BE2C (cell line): Measurements from ENCODE around the gene EIF5A. TPM values are rescaled to one million over a fixed set of nuclear protein-coding genes. Genes with fewer than 3 reads are reported as not detected.

Experiments used
- DNase-seq: peaks from one replicate; pipeline ENCODE4 v3.0.0-alpha.2; 2020
- H3K27me3 ChIP-seq: fragments of 250-450 bp; sonication (Bioruptor Pico); 2 replicates; pipeline ENCODE4 v1.5.1; 2020; ENCODE audit warnings: mild to moderate bottlenecking
- H3K36me3 ChIP-seq: fragments of 250-450 bp; sonication (Bioruptor Pico); 2 replicates; pipeline ENCODE4 v1.5.1; 2020; ENCODE audit warnings: mild to moderate bottlenecking
- H3K4me1 ChIP-seq: fragments of 250-450 bp; sonication (Bioruptor Pico); 2 replicates; pipeline ENCODE4 v1.5.1; 2020
- H3K4me3 ChIP-seq: 2 replicates; pipeline ENCODE4 v1.5.1; 2011; ENCODE audit warnings: low read depth, low read length
- H3K9me3 ChIP-seq: fragments of 250-450 bp; sonication (Bioruptor Pico); 2 replicates; pipeline ENCODE4 v1.5.1; 2020
- polyA plus RNA-seq: library from polyadenylated mRNA; unstranded; fragments of >200 nt; gene quantifications from one replicate; pipeline ENCODE4 v1.2.1, GENCODE V29; 2012; ENCODE audit warnings: low read depth, missing spikeins; ENCODE audit not compliant: insufficient read length, insufficient read depth
- TF ChIP-seq, protein P1 (sequence below): IDR thresholded peaks from 2 replicates; pipeline ENCODE4 v1.5.1; 2012; ENCODE audit warnings: mild to moderate bottlenecking, low read depth, low read length

EIF5A gene
- polyA plus RNA-seq = 805 TPM

DNA sequence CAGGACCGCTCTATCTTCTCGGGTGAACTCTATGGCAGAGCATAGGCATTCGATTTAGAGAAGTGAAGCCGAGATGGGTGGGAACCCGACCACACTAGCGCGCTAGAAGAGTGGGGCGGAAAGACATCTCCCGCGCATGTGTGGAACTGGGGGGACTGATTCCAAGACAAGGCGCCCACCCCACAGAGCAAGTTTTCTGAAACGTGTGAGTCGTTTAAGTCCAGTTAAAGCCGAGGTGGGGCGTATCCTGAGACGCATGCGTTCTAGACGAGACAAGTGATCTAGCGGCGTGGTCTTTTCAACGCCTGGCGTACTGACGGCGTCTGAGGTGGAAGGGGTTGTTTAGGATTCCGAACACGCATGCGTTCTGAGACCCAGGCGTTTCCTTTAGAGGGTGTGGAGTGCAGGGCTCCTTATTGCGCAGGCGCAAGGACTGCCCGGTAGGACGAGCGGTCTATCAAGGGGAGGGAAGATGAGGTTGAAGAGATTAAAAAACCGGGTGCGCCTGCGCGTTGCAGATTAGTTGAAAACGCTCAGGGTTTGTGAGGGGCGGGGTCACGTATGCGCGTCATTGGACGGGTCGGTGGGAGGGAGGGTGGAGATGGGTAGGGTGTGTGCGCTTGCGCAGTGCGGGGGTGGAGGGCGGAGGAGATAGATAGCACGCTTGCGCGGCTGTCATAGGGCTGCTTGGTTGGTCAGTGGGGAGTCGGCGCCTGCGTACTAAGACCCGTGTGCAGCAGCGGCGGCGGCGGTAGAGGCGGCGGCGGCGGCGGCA, at the start of gene EIF5A:
Gene EIF5A, plus strand, starts transcription at position 718 of the 775 bp plus-strand sequence. CDS start 2,008 bp downstream, outside the sequence.
- Histone ChIP-seq H3K4me1 (no peaks in the 10 kb centered on the region), H3K36me3 (peaks cover 40% of the 10 kb centered on the region), H3K4me3 (peak within 1 kb of the TSS; percentile 86), H3K9me3 (no peaks in the 10 kb centered on the region), H3K27me3 (no peaks in the 10 kb centered on the region)
- TF ChIP-seq, protein P1, sequence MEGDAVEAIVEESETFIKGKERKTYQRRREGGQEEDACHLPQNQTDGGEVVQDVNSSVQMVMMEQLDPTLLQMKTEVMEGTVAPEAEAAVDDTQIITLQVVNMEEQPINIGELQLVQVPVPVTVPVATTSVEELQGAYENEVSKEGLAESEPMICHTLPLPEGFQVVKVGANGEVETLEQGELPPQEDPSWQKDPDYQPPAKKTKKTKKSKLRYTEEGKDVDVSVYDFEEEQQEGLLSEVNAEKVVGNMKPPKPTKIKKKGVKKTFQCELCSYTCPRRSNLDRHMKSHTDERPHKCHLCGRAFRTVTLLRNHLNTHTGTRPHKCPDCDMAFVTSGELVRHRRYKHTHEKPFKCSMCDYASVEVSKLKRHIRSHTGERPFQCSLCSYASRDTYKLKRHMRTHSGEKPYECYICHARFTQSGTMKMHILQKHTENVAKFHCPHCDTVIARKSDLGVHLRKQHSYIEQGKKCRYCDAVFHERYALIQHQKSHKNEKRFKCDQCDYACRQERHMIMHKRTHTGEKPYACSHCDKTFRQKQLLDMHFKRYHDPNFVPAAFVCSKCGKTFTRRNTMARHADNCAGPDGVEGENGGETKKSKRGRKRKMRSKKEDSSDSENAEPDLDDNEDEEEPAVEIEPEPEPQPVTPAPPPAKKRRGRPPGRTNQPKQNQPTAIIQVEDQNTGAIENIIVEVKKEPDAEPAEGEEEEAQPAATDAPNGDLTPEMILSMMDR = no peak
- peak; percentile 97 for DNase-seq

DNA sequence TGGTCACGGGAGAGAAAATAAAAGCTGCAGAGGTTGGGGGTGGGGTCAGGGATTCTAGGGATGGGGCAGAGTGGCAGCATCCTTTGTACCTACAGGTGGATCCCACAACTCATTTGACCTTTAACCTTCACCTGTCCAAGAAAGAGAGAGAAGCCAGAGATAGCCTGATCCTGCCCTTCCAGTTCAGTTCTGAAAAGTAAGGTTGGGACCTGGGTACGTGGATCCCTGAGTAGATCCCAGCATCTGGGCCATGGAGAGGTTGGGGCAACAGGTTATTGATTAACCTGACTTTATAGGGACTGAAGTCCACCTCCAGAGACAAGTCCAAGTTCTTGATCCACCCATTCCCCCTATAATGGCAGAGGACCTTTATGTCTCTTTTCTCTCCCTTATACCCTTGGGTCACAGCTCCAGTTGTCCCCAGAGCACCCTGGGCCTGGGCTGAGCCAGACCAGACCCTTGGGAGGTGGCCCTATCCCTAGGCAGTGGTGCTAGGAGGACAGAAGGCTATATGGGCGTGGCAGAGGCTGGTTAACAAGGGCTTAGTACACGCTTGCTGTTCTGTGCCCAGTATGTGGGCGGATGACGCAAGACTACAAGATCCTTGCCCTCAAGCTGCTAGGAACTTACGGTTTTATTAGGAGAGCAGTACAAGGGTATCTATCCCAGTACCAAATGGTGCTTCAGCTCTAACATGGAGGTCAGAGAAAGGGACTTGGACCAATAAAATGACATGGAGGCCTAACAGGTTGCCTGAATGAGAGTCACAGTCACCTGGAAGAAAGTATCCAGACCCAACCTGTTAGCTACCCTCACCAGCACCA, 48.5 kb upstream of the EIF5A start:
- no peak overlapping the region for H3K4me3 ChIP-seq
- H3K4me1 ChIP-seq = no peaks in the 10 kb centered on the region
- TF ChIP-seq, protein P1 = no peak
- DNase-seq = no peak
- H3K36me3 ChIP-seq = no peaks in the 10 kb centered on the region
- H3K9me3 ChIP-seq = no peaks in the 10 kb centered on the region
- H3K27me3 ChIP-seq = peaks cover 5% of the 10 kb centered on the region; the same call in 1 of the 2 replicates

- Histone ChIP-seq H3K36me3 (no peaks in the 10 kb centered on the region), H3K27me3 (peaks cover 5% of the 10 kb centered on the region; the same call in 1 of the 2 replicates), H3K9me3 (no peaks in the 10 kb centered on the region), H3K4me3 (no peak overlapping the region), H3K4me1 (no peaks in the 10 kb centered on the region)
- TF ChIP-seq, protein P1 = no peak
- no peak for DNase-seq
Observed at GRCh38 chr17:7259555-7259889, 47.9 kb upstream of the EIF5A start.

GRCh38 chr17:7260151-7260550, 47.3 kb upstream of the EIF5A start:
- DNase-seq = no peak
- no peak overlapping the region for H3K4me3 ChIP-seq
- H3K36me3 ChIP-seq = no peaks in the 10 kb centered on the region

DNA sequence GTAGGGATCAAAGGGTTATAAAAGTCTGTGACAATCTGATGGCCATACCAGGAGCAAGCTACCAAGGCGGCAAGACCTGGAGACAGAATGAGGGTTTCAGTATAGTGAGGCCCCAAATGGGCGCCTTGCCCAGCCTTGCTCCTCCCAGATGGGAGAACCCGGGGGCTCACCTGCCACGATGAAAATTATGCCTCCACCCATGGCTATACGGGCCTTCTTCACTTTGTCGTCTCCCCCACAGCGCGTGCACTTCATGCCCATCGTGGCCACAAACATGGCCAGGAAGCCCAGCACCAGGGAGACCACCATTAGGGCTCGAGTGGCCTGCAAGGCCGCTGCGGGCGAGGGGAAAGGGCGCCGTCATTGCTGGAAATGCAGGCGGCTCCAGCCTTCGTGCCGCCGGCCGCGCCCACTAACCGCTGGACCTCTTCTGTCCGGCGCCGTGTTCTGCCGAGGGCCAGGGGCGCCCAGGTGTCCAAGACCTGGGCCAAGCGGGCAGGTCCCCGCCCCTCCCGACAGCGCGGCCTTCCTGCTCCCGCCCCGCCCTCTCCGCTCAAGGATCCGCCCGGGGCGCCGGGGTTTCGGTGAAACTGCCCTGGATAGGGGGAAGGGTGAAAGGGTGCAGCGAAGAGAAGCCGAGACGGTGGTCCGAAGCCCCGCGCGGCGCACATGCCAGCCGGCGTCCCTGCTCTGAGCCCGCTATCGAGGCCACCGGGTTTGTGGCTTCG, 46.6 kb upstream of the EIF5A start:
- peaks cover 5% of the 10 kb centered on the region; the same call in 1 of the 2 replicates for H3K27me3 ChIP-seq
- H3K9me3 ChIP-seq = no peaks in the 10 kb centered on the region
- H3K36me3 ChIP-seq = no peaks in the 10 kb centered on the region
- DNase-seq = peak; percentile 22
- TF ChIP-seq, protein P1 = no peak
- H3K4me3 ChIP-seq = peak overlapping the region; percentile 46
- H3K4me1 ChIP-seq = no peaks in the 10 kb centered on the region

More at GRCh38 chr17:7260151-7260550, 47.3 kb upstream of the EIF5A start:
- Histone ChIP-seq H3K9me3 (no peaks in the 10 kb centered on the region), H3K27me3 (peaks cover 5% of the 10 kb centered on the region; the same call in 1 of the 2 replicates), H3K4me1 (no peaks in the 10 kb centered on the region)
- TF ChIP-seq, protein P1 = no peak
